NCI-H345 (cell line): Measurements from ENCODE around the gene EIF3B.
"Not testable (repeated sequence)": the region's sequence is repeated elsewhere in the genome, so short reads cannot be mapped to it uniquely, and the experiment has no call there.

Experiments used
- DNase-seq: peaks from one replicate; lab custom pipeline; 2025; lab: John Stamatoyannopoulos, UW

Gene EIF3B

DNA sequence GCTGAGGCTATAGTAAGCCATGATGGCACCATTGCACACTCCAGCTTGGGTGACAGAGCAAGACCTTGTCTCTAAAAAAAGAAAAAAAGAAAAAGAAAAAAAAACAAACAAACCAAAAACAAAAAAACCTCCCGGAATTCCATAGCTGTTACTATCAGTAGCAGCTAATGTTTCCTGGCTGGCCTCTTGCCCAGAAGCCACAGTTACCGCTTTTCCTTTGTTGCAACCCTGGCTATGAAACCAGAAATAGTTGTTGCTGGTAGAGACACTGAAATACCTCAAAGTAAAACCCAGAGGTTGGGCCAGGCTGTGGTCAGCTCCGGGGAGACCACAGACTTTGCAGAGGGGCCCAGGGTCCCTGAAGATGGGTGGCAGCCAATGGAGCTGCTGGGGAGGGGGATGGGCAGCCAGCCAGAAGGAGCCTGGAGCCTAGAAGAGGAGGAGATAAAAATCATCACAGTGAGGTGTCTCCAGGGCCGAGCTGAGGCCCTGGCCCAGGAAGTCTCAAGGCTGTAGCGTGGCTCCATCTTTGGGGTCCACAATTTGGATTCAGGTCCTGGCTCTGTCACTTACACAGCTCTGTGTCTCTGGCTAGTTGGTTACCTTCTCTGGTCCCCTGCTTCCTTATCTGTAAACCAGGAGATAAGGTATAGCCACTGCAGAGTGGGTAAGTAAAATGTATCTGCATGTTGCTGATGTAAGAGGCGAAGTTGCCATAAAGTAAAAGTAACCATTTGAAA is 45.4 kb downstream of the EIF3B start:
- DNase-seq, result peak; percentile 50

DNA sequence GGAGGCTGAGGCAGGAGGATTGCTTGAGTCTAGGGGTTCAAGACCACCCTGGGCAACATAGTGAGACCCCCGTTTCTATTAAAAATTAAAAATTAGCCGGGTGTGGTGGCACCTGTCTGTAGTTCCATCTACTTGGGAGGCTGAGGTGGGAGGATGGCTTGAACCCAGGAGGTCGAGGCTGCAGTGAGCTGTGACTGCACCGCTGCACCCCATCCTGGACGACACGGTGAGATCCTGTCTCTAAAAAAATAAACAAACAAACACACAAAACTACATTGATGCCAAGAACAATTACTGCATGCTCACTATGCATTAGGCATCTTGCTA is 48.0 kb downstream of the EIF3B start:
- DNase-seq, result no peak

DNA sequence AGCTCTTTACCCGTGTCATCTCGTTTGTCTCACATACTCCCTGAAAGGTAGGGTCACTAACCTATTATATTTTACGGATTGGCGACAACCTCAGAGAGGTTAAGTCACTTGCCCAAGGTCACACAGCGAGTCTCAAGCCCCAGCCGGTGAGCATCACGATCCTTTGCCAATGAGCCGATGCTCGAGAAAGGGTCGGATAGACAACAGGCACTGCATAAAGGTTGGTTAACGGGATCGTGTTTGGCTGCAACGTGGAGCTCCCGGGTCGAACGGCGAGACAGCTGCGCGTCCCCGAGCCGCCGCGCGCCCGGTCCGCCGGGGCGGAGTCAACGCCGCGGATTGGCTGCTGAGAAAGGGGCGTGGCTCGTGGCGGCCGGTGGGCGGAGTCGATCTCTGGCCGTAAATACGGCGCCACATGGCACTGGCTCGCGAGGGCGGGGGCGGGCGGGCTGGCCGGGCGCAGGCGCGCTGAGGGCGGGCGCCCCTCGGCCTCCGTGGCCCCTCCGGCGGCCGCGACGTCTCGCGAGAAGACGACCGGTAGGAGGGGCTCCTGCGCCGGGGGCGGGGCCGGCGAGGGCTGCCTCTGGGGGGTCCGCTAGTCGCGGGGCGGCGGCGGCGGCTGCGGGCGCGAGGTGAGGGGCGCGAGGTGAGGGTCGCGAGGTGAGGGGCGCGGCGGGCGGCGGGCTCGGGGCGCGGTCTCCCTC is 48.5 kb downstream of the EIF3B start, which contains the start of gene CHST12:
TSS of gene CHST12 (plus strand) at position 598 of the 704 bp plus-strand sequence. CDS start 29,029 bp downstream, outside the sequence.
- peak; percentile 94 for DNase-seq

DNA sequence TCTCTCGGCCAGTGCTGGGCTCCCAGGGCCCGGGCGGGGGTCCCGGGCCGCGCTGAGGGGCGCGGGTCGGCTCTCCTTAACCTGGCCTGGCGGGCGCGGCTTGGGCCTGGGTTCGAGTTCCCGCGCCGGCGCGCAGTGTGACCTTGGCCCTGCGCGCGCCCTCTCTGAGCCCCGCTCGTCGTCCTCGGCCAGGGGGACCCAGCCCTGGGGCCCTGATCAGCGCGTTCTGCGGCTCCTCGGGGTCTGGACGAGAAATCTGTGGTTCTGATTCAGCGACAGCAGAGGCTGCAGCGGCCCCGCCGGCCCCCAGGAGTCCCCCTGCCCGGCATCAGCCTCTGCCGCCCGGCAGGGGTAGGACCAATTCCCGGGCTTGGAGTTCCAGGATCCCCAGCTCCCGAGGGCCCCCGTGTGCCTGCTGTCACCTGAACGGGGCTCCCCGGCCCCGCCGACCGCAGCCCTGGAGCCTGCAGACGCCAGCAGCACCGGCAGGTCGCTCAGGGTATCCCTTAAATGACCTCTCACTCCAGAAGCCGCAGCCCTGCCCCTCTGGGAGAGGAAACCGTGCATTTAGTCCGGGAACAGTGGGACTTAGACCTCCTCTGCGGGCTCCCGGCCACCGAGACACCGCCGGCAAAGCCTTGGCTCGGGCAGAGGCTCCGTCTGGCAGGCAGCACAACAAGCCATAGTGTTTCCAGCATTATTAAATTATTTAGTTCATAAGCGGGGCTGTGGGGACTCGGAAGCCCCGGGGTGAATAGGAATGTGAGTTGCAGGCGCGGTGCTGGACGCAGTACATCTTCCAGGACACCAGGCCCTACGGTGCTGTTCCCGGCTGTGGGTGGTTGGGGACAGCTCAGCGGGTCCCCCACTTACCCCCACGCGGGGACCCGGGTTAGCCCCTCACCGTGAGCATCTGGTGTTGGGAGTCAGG is 49.4 kb downstream of the EIF3B start:
- peak; percentile 9 for DNase-seq

DNA sequence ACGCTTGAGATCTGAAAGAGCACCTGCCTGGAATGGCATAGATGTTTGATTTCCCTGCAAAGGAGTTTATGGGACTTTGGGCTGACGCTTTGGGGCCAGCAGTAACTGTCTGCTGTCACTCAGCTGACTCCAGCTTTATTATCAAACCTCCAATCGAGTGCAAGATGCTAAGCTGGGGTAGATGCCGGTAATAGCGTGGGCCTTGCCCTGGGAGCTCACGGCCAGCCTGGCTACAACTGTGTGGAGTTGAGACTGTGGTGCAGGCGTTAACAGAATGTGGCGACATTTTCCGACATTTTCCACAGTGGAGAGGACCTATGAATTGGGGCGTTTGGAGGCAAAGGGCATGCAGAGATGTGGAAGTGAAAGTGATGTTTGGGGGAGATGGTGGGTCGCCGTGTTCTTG is 50.1 kb downstream of the EIF3B start:
- no peak for DNase-seq

DNA sequence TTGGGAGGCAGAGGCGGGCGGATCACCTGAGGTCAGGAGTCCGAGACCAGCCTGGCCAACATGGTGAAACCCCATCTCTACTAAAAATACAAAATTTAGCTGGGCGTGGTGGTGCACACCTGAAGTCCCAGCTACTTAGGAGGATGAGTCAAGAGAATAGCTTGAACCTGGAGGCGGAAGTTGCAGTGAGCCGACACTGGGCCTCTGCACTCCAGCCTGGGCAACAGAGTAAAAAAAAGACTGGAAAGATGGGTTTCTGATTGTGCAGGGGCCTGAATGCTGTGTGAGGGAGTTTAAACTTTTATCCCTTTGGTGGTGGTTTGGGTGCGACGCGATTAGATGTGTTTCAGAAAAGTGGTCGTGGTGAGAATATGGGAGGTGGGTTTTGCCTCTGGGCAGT is 50.6 kb downstream of the EIF3B start:
- no peak for DNase-seq

DNA sequence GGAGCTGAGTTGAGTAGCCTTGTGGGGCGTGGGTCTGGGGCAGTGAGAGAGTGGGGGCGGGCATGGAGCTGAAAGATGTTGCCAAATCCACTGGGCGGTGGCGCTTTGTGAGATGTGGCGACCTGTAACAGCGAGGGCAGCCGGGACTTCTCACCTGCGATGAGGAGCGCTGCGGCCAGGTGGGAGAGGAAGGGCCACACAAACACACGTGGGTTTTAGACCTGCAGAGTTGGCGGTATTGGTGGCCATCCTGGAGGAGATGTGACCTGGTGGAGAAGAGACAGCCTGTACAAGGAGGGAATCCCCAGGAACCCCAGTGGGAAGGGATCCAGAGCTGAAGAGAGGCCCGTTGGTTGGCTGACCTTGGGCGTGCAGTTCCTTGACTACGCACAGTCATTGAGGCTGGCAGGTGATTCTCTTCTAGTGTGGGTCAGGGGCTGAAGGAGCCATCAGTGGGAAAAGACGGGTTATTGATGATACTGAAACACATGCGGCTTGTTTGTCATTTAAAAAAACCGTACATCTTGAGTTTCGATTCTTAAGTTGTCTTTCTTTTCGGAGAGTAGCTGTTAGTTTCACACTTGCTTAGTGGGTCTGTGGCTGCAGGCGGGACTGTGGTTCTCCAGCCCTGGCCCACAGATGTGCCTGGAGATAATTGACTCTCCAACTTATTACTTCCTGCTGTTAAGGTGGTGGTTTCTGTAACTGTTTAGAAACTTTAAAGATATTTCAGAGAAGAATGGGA is 51.1 kb downstream of the EIF3B start:
- no peak for DNase-seq

DNA sequence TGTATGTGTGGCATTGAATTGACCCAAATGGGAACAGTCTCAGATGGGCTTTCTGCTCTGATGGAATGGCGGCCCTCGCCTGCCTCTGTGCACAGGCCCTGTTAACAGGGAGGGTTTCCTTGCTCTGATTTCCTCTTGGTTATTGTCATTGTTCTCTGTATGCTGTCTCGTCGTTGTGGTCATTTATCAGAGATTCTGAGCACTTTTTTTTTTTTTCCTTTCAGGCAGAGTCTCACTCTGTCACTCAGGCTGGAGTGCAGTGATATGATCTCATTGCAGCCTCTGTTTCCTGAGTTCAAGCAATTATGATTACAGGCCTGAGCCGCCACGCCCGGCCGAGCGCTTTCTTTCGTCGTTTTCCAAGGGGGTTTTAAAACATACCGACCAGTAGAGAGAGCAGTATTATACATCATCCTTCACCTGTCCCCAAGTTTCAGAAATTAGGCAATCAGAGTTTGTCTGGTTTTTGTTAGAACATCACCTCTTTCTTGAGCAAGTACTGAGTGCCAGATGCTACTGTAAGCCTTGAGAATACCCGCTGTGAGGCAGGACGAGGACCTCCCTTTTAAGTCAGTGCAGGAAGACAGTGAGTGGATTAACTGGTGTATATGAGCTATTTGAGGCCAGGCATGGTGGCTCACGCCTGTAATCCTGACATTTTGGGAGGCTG is 55.3 kb downstream of the EIF3B start:
- no peak for DNase-seq

DNA sequence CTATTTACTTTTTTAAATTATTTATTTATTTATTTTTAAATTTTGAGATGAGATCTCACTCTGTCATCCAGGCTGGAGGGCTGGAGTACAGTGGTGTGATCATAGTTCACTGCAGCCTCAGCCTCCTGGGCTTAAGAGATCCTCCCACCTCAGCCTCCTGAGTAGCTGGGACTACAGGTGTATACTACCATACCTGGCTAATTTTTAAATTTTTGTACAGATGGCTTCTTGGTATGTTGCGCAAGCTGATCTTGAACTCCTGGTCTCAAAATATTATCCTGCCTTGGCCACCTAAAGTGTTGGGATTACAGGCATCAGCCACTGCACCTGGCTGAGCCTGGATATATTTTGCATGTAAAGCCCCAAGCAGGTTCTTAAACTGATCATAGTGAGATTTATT is 56.4 kb downstream of the EIF3B start:
- no peak for DNase-seq

DNA sequence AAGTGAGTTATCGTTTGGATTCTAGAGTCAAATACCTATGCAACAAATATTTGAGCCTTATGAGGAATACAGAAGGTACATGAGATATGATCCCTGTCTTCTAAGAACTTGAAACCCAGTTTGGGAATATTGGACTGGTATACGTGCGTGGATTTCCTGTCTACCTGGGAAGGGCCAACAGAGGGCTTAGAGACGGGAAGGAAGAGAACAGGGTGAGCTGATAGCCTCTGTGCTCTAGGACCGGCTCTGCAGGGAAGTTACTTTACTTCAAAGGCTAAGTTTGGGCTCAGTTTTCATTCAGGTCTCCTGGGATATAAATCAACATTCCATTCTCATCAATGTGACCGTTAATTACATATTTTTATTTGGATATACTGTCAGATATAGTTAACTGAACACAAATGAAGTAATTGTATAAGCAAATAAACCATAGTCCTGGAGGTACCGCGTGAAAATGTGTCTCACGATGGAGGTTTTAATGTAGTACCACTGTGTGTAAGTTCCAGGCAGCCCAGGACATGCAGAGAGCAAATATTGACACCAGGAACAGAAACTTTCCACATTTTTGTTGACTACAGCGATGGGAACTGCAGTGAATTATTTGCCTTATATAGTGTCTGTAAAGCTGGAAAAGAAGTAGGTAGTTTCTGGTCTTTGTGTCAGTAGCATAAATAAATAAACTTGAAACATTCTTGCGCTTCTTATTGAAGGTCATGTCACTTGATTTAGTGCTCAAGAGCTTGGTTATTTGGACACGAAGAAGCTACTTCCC is 57.4 kb downstream of the EIF3B start:
- DNase-seq, result no peak

DNA sequence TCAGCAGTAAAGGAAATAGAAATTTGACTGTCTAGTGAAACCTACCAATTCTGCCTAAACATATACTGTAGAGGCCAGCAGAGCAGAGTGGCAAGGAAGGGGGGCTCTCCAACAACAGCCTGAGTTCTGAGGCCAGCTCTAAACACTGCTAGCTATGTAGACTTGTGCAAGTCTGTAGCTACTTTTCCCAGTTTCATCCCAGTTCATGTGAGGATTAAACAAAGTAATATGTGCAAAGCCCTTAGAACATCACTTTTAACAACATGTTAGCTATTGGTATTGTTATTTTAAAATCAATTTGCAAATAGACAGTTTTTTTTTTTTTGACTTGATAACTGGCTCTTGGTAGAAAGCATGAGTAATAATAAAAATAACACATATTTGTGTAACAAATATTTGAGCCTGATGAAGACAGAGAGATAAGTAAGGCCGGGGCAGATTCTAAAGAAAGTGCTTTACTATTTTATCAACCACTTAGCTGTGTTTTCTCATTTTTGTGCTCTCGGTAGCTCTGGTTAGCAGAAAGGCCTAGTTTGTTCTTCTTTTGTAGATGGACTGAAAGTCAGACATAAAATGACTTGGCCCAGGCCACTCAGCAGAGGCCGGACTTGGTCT is 58.1 kb downstream of the EIF3B start:
- no peak for DNase-seq

DNA sequence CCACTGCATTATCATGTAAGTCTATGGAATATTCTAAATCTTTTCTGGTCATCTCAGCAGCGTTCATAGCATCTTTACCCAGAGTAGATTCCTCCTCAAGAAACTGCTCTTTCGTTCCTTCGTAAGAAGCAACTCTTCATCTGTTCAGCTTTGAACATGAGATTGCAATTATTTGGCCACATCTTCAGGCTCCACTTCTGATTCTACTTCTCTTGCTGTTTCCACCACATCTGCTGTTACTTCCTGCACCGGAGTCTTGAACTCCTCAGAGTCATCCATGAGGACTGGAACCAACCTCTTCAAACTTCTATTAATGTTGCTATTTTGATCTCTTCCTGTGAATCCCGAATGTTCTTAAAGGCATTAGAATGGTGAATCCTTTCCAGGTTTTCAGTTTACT is 61.4 kb downstream of the EIF3B start:
- DNase-seq, result no peak

DNA sequence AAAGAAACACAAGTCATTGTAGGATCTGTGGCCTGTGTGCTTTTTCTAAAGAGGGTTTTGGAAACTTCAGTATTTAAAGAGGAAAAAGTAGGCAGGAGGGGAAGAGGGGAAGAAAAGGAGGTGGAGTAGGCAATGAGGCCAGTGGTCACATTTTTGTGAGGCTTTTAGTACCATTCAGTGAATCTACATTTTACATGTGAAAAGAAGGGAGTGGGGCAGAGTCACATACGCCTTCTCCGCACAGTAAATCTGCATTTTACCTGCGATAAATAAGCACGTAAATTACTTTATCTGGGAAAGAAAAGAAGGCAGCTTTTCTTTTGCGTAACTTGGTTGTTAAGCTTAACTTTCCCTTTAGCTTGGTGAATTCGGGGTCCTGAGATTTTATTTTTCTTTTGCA is 62.0 kb downstream of the EIF3B start:
- DNase-seq, result no peak

DNA sequence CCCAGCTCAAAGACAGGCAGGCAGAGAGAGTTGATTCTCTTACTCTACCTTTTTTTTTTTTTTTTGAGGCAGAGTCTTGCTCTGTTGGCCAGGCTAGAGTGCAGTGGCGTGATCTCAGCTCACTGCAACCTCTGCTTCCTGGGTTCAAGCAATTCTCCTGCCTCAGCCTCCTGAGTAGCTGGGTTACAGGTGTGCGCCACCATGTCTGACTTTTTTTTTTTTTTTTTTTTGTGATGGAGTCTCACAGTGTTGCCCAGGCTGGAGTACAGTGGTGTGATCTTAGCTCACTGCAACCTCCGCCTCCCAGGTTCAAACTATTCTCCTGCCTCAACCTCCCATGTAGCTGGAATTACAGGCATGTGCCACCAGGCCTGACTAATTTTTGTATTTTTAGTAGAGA is 62.6 kb downstream of the EIF3B start:
- not testable (repeated sequence) for DNase-seq

DNA sequence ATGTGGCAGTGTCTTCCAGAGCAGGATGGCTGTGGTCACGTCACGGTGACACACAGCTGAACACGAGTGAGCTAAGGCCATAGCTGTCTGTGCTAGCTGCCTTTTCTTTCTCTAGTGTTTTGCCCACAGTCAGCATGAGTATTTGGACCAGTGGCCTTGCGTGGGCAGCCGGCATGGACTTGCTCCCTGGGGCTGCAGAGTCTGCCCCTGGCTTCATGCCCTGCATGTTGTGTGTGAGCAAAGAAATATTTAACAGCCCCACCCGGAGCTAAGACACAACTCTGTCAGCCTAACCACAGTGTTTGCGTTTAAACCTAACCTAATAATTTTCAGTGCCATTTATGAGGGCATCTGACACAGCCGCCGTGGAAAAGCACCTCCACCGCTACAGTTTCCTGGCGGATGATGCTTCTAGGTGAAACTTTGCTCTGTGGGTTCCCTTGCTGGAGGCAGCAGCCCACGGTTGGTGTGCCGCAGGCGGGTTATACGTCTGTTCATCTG is 63.4 kb downstream of the EIF3B start:
- DNase-seq, result no peak

DNA sequence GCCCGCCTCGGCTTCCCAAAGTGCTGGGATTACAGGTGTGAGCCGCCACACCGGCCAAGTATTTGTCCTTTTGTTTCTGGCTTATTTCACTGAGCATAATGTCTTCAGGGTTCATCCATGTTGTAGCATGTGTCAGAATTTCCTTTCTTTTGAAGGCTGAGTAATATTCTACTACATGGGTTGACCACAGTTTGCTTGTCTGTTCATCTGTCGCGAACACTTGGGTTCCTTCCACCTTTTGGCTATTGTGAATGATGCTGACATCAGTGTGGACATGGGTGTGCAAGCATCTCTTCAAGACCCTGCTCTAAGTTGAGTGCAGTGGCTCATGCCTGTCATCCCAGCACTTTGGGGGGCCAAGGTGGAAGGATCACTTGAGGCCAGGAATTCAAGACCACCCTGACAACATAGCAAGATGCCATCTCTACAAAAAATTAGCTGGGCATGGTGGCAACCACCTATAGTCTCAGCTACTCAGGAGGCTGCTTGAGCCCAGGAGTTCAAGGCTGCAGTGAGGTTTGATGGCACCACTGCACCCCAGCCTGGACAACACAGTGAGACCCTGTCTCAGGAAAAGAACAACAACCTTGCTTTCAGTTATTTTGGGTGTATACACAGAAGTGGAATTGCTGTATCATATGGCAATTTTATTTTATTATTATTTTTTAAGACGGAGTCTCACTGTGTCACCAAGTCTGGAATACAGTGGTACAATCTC is 65.7 kb downstream of the EIF3B start:
- no peak for DNase-seq

DNA sequence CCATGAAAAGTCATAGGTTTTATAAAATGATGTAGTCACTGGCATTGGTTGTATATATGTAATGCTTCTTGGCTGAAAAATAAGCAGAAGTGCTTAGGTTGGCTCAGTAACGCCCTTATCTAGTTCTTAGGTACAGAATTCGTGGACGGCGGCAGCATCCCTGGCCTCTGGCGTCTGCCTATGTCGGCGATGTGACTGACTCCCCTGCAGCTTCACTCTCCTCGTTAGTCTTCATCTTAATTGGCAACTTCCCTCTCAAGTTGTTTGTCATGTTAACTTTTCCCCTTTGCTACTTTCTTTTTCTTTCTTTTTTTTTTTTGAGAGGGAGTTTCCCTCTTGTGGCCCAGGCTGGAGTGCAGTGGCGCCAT is 67.3 kb downstream of the EIF3B start:
- DNase-seq, result no peak

DNA sequence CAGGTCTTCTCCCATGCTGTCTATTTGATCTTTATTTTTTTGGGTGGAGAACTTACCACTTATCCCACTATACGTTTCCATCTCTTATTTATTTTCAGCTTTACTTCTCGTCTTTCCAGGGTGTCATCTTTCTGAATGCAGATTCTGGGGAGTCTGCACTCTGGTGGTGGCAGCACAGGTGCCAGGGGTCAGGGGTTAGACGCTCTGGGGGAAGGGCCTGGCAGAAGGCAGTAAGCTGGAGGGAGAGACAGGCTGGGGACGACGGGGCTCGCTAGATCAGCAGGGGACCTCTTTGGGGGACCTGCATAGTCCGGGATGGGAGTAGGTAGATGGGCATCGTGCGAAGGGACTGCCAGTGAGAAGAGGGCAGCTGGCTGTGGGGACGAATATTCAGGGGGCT is 71.1 kb downstream of the EIF3B start:
- DNase-seq, result no peak
